ENCODE measurements around the gene YDJC. TPM values are rescaled to one million over a fixed set of nuclear protein-coding genes. Genes with fewer than 3 reads are reported as not detected.

YDJC gene
- total RNA-seq, 1 experiment from 2014 or later = 25.7 TPM

DNA sequence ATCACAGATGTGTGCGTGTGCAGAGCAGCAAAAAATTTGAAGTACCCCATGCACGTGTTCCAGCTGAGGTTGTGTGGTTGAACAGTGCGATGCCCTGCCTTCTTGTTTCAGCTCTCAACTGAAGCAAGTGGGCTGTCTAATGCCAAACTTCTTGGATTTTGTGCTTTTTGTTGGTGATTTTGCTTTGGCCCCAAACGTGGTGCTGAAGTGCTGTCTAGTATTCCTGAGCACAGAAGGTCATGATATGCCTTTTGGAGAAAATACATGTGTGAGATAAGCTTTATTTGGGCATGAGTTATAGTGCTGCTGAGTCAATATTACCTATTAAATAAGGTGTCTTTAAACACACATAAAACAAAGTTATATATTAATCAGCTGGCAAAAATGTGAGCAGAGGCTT is 14.1 kb downstream of the YDJC start:
- CTCF ChIA-PET = no interaction called here
- DNase-seq = no peak
- POLR2A ChIA-PET (ENCODE audit: unreplicated experiment) = no interaction called here
- Histone ChIP-seq H4K20me1 (ENCODE audit: insufficient read depth) (peaks cover 26% of the 10 kb centered on the region), H3F3A (ENCODE audit: insufficient read depth, low read depth) (peaks cover under 1% of the 10 kb centered on the region; the same call in 1 of the 2 replicates), H3K27me3 (ENCODE audit: insufficient read depth, low read depth) (no peaks in the 10 kb centered on the region), H2AFZ (no peak overlapping the region), H3K4me3 (no peak overlapping the region), H3K4me2 (no peak overlapping the region), H3K79me2 (ENCODE audit: low read depth) (peaks cover 18% of the 10 kb centered on the region; the same call in 1 of the 2 replicates), H3K9me2 (ENCODE audit: insufficient read depth) (no peaks in the 10 kb centered on the region), H3K9me3 (ENCODE audit: insufficient read depth, low read depth) (no peaks in the 10 kb centered on the region), H3K27ac (no peak overlapping the region), H3K4me1 (replicated peaks; ENCODE audit: insufficient read depth) (no peaks in the 10 kb centered on the region), H3K36me3 (ENCODE audit: low read depth) (no peaks in the 10 kb centered on the region)
- TF ChIP-seq CTCF (conservative IDR thresholded peaks at IDR 0.05) (no peak), EZH2 (IDR thresholded peaks at IDR 0.05; ENCODE audit: low read depth) (no peak)
- BruUV-seq (replicated peaks) = no TSS peak
- intact Hi-C loops (cut with micrococcal nuclease; ENCODE audit: unreplicated experiment) = no loop called here

DNA sequence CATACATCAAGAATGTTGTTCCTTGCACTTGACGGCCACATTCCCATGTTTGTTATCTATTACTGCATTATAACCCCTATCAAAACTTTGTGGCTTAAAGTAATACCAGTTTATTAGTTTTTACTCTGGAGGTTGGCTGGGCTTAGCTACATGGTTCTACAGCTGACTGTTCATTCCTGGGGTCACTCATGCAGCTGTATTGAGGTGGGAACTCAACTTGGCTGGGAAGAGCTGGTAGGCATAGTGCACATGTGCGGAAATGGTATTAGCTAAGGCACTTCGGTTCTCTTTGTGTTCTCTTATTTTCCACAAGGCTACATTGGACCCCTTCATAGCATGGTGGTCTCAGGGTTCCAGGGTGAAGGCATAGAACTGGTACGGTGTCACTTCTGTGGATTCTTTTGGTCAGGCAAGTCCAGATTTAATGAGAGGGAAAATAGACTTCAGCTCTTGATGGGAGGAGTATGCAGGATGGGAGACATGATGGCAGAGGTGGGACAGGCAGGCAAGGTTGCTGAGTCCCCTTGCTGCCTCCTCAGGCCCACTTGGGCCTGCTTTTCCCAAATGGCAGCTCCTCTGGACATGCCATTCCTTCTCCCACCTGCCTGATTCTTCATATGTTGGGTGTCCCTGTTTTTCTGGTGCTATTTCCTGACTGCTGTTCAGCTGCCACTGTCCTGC is 16.1 kb downstream of the YDJC start:
- no peaks in the 10 kb centered on the region for H3K36me3 ChIP-seq (ENCODE audit: low read depth)
- H3K27ac ChIP-seq = no peak overlapping the region
- intact Hi-C loops (cut with micrococcal nuclease; ENCODE audit: unreplicated experiment) = no loop called here
- no peak for DNase-seq
- H3K4me3 ChIP-seq = no peak overlapping the region
- H2AFZ ChIP-seq = no peak overlapping the region
- H3K9me2 ChIP-seq (ENCODE audit: insufficient read depth) = no peaks in the 10 kb centered on the region
- TF ChIP-seq EZH2 (IDR thresholded peaks at IDR 0.05; ENCODE audit: low read depth) (no peak), CTCF (conservative IDR thresholded peaks at IDR 0.05) (no peak)
- no TSS peak for BruUV-seq (replicated peaks)
- POLR2A ChIA-PET (ENCODE audit: unreplicated experiment) = interaction anchor here (0.5 kb wide), 1 partner anchor 15 kb away, joined by 3 read pairs; no protein-coding TSS in a partner anchor
- H3K27me3 ChIP-seq (ENCODE audit: insufficient read depth, low read depth) = no peaks in the 10 kb centered on the region
- CTCF ChIA-PET = no interaction called here
- H3K4me2 ChIP-seq = no peak overlapping the region
- no peaks in the 10 kb centered on the region for H3K4me1 ChIP-seq (replicated peaks; ENCODE audit: insufficient read depth)
- no peaks in the 10 kb centered on the region for H3F3A ChIP-seq (ENCODE audit: insufficient read depth, low read depth)
- peaks cover 13% of the 10 kb centered on the region; the same call in 1 of the 2 replicates for H3K79me2 ChIP-seq (ENCODE audit: low read depth)
- H4K20me1 ChIP-seq (ENCODE audit: insufficient read depth) = peaks cover 13% of the 10 kb centered on the region
- H3K9me3 ChIP-seq (ENCODE audit: insufficient read depth, low read depth) = no peaks in the 10 kb centered on the region

GRCh38 chr22:21612858-21613257 is 17.0 kb downstream of the YDJC start:
- TF ChIP-seq CTCF (conservative IDR thresholded peaks at IDR 0.05) (no peak), EZH2 (IDR thresholded peaks at IDR 0.05; ENCODE audit: low read depth) (no peak)
- H4K20me1 ChIP-seq (ENCODE audit: insufficient read depth) = peaks cover 14% of the 10 kb centered on the region
- DNase-seq = no peak
- ChIA-PET POLR2A (ENCODE audit: unreplicated experiment) (no interaction called here), CTCF (interaction anchor here (0.6 kb wide), 1 partner anchor 961 kb away, joined by 5 read pairs; no protein-coding TSS in a partner anchor)
- no peaks in the 10 kb centered on the region for H3K9me3 ChIP-seq (ENCODE audit: insufficient read depth, low read depth)
- no peaks in the 10 kb centered on the region for H3K4me1 ChIP-seq (replicated peaks; ENCODE audit: insufficient read depth)
- H3K9me2 ChIP-seq (ENCODE audit: insufficient read depth) = no peaks in the 10 kb centered on the region
- no peaks in the 10 kb centered on the region for H3F3A ChIP-seq (ENCODE audit: insufficient read depth, low read depth)
- H2AFZ ChIP-seq = no peak overlapping the region
- H3K79me2 ChIP-seq (ENCODE audit: low read depth) = peaks cover 16% of the 10 kb centered on the region; the same call in 1 of the 2 replicates
- H3K4me2 ChIP-seq = no peak overlapping the region
- H3K36me3 ChIP-seq (ENCODE audit: low read depth) = no peaks in the 10 kb centered on the region
- intact Hi-C loops (cut with micrococcal nuclease; ENCODE audit: unreplicated experiment) = no loop called here
- BruUV-seq (replicated peaks) = no TSS peak
- no peak overlapping the region for H3K4me3 ChIP-seq
- no peaks in the 10 kb centered on the region for H3K27me3 ChIP-seq (ENCODE audit: insufficient read depth, low read depth)
- no peak overlapping the region for H3K27ac ChIP-seq
